HepG2 (cell line): ENCODE data around the gene CD8A. TPM values are rescaled to one million over a fixed set of nuclear protein-coding genes. Genes with fewer than 3 reads are reported as not detected.

Experiments
- ATAC-seq: fragments of 200-7000 bp; cut with Tn5 transposase; 3 replicates; pipeline ENCODE4 v1.9.1; 2020; ENCODE audit warnings: mild to moderate bottlenecking, moderate library complexity
- BruUV-seq: library from RNA; stranded (reverse); fragments of 400-500 nt; replicated peaks from 2 replicates; lab custom pipeline; 2021; lab: Mats Ljungman, UMichigan
- CTCF ChIA-PET: fragments of 300-600 bp; formaldehyde crosslinking; extraction: SDS; loops from one replicate; lab custom pipeline; 2021; ENCODE audit warnings: low total read pairs, inconsistent platforms, low intra/inter-chr PET ratio; lab: Yijun Ruan, JAX
- POLR2A ChIA-PET: fragments of 350-600 bp; sonication (Branson Sonifier 250); formaldehyde crosslinking; loops from one replicate; lab custom pipeline; 2020; ENCODE audit warnings: antibody characterized with exemption, inconsistent platforms; lab: Yijun Ruan, JAX
- DNase-seq: peaks from one replicate; pipeline ENCODE4 v3.0.0-alpha.2; 2015; ENCODE audit warnings: low spot score
- FAIRE-seq: peaks from 3 replicates; lab custom pipeline; 2011; peaks lifted over from hg19 to GRCh38; lab: Jason Lieb, UNC
- H2AFZ ChIP-seq: one replicate; pipeline ENCODE4 v1.6.1; 2011; ENCODE audit warnings: low read length, inconsistent platforms
- H3K27ac ChIP-seq: fragments of 300-600 bp; 3 replicates; pipeline ENCODE4 v1.8.0; 2011; ENCODE audit warnings: mixed run types, mild to moderate bottlenecking, mixed read lengths, low read length, inconsistent platforms; ENCODE audit not compliant: insufficient read depth; ENCODE audit errors: extremely low read length
- H3K27me3 ChIP-seq, 2 experiments: fragments of 200-600 bp in 1 of 2; 2 replicates in 1 of 2; 3 replicates in 1 of 2; pipeline versions ENCODE4 v1.6.0 to v1.8.0; 2011; ENCODE audit warnings: low read length in 2 of 2, mild to moderate bottlenecking in 2 of 2, moderate library complexity in 2 of 2, inconsistent platforms in 1 of 2; ENCODE audit not compliant: insufficient read depth in 2 of 2, control insufficient read depth in 1 of 2
- H3K36me3 ChIP-seq, 2 experiments: fragments of 200-600 bp in 1 of 2; replicated peaks in 1 of 2; 2 replicates in 1 of 2; 3 replicates in 1 of 2; pipeline versions ENCODE4 v1.5.1 to v1.8.0; 2011; ENCODE audit warnings: low read length in 2 of 2, inconsistent platforms in 1 of 2; ENCODE audit not compliant: insufficient read depth in 2 of 2, control insufficient read depth in 1 of 2
- H3K4me1 ChIP-seq: 2 replicates; pipeline ENCODE4 v1.5.1; 2012; ENCODE audit warnings: low read length, inconsistent platforms; ENCODE audit not compliant: insufficient read depth
- H3K4me2 ChIP-seq: 2 replicates; pipeline ENCODE4 v1.6.0; 2011; ENCODE audit warnings: low read depth, low read length, inconsistent platforms
- H3K4me3 ChIP-seq, 3 experiments: fragments of 200-600 bp in 1 of 3; sonication (generic), shearing (Covaris generic) in 1 of 3; replicated peaks in 1 of 3; 2 replicates each; pipeline ENCODE4 v1.5.1; 2011 to 2016; ENCODE audit warnings: low read length in 3 of 3, inconsistent platforms in 2 of 3, low read depth in 2 of 3, mild to moderate bottlenecking in 2 of 3, control low read depth in 1 of 3, mixed read lengths in 1 of 3; ENCODE audit not compliant: insufficient read depth in 1 of 3
- H3K79me2 ChIP-seq: one replicate; pipeline ENCODE4 v1.6.1; 2011; ENCODE audit warnings: low read length, inconsistent platforms; ENCODE audit not compliant: insufficient read depth
- H3K9ac ChIP-seq: 2 replicates; pipeline ENCODE4 v1.6.0; 2011; ENCODE audit warnings: mild to moderate bottlenecking, low read depth, low read length, inconsistent platforms; ENCODE audit not compliant: insufficient read depth
- H3K9me3 ChIP-seq: 2 replicates; pipeline ENCODE4 v1.5.1; 2012; ENCODE audit warnings: mild to moderate bottlenecking, low read length
- H4K20me1 ChIP-seq: 2 replicates; pipeline ENCODE4 v1.6.0; 2011; ENCODE audit warnings: inconsistent platforms, mild to moderate bottlenecking, low read length, moderate library complexity; ENCODE audit not compliant: insufficient read depth
- ATF7 ChIP-seq, 2 experiments: fragments of 450-650 bp in 1 of 2; sonication (generic) in 1 of 2; formaldehyde crosslinking in 1 of 2; IDR thresholded peaks; 2 replicates each; pipeline versions ENCODE4 v1.4.0 to v1.6.1; 2016 to 2020; ENCODE audit warnings: antibody characterized with exemption in 1 of 2, mild to moderate bottlenecking in 1 of 2, missing genetic modification reagents in 1 of 2
- CREB1 ChIP-seq, 2 experiments: fragments of 450-650 bp in 1 of 2; IDR thresholded peaks; 2 replicates each; pipeline ENCODE4 v1.6.1; 2016 to 2017; ENCODE audit warnings: control low read depth in 1 of 2, mild to moderate bottlenecking in 1 of 2, missing compliant biosample characterization in 1 of 2, missing genetic modification characterization in 1 of 2
- HDAC1 ChIP-seq: sonication (generic); formaldehyde crosslinking; IDR thresholded peaks from 2 replicates; pipeline ENCODE4 v1.5.1; 2020; ENCODE audit warnings: mild to moderate bottlenecking, missing genetic modification reagents
- TOE1 ChIP-seq: sonication (generic); formaldehyde crosslinking; IDR thresholded peaks from 2 replicates; pipeline ENCODE4 v1.4.0; 2020; ENCODE audit warnings: mild to moderate bottlenecking, missing genetic modification reagents
- XRCC5 ChIP-seq: fragments of 200-400 bp; formaldehyde crosslinking; optimal IDR thresholded peaks from 2 replicates; pipeline ENCODE3; 2017; ENCODE audit warnings: mild to moderate bottlenecking, low read length
- WGBS: methylation state at CpG from one replicate; pipeline ENCODE4 v1.1.6; 2017; ENCODE audit warnings: low lambda C conversion rate; 5-methylcytosine and 5-hydroxymethylcytosine counted together
- in situ Hi-C: cut with HindIII; loops from 2 replicates; pipeline ENCODE4 v1.10.0; 2017; ENCODE audit warnings: low pct_unique_long_range_greater_than_20kb; ENCODE audit not compliant: extremely low pct_ligation_motif_present
- intact Hi-C: fragments of 100-400 bp; cut with micrococcal nuclease; formaldehyde crosslinking; loops from one replicate; pipeline ENCODE4 v1.10.0; 2022; ENCODE audit not compliant: unreplicated experiment
- polyA plus RNA-seq, 8 experiments: library from polyadenylated mRNA; depleted of rRNA in 3 of 8; stranded (reverse) in 7 of 8; unstranded in 1 of 8; fragments of >200 nt; fragmentation: Illumina TruSeq in 4 of 8; extraction: Trizol in 4 of 8; gene quantifications; 2 replicates each; pipeline versions ENCODE4 v1.2.1 to v1.2.3, GENCODE V29; 2011 to 2016; ENCODE audit warnings: low read depth in 4 of 8, missing spikeins in 1 of 8, mixed read lengths in 1 of 8; ENCODE audit not compliant: insufficient read depth in 1 of 8
- total RNA-seq, 5 experiments: library from RNA; depleted of rRNA; stranded (reverse); fragments of >200 nt; fragmentation: Illumina TruSeq; extraction: Trizol; gene quantifications; 2 replicates each; pipeline ENCODE4 v1.2.3, GENCODE V29; 2016; ENCODE audit warnings: low read depth in 1 of 5
- TF ChIP-seq, protein P1 (sequence below): sonication (generic); formaldehyde crosslinking; IDR thresholded peaks from 2 replicates; pipeline ENCODE4 v1.9.0; 2021; ENCODE audit warnings: missing genetic modification reagents, mild to moderate bottlenecking, borderline replicate concordance

CD8A gene
- total and polyA plus RNA-seq, 2 of the 13 experiments (the other 11 are each of a cell fraction or from before 2014, with no cell fraction given) = 0.09 TPM; not detected in 1

DNA sequence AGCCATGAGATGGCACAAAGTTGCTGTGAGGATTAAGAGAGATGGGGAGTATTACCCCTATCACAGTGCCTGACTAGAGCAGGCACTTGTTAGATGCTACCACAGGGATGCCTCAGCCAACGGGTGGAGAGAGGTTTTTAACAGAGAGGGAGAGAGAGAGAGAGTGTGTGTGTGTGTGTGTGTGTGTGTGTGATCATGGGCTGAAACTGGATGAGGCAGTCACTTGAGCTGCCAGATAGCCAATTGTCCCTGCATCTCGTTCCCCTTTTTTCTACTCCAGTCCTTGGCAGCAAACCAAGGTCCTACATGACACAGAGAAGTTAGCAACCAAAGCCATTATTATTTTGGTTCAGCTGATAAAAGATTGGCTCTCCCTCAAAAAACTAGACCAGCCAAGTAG, 3.0 kb downstream of the CD8A start (continued):
- TF ChIP-seq, protein P1, sequence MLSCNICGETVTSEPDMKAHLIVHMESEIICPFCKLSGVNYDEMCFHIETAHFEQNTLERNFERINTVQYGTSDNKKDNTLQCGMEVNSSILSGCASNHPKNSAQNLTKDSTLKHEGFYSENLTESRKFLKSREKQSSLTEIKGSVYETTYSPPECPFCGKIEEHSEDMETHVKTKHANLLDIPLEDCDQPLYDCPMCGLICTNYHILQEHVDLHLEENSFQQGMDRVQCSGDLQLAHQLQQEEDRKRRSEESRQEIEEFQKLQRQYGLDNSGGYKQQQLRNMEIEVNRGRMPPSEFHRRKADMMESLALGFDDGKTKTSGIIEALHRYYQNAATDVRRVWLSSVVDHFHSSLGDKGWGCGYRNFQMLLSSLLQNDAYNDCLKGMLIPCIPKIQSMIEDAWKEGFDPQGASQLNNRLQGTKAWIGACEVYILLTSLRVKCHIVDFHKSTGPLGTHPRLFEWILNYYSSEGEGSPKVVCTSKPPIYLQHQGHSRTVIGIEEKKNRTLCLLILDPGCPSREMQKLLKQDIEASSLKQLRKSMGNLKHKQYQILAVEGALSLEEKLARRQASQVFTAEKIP (CRISPR knock-in tag) = no peak
- no peak for TF ChIP-seq TOE1 (CRISPR knock-in tag)
- TF ChIP-seq HDAC1 = no peak

DNA sequence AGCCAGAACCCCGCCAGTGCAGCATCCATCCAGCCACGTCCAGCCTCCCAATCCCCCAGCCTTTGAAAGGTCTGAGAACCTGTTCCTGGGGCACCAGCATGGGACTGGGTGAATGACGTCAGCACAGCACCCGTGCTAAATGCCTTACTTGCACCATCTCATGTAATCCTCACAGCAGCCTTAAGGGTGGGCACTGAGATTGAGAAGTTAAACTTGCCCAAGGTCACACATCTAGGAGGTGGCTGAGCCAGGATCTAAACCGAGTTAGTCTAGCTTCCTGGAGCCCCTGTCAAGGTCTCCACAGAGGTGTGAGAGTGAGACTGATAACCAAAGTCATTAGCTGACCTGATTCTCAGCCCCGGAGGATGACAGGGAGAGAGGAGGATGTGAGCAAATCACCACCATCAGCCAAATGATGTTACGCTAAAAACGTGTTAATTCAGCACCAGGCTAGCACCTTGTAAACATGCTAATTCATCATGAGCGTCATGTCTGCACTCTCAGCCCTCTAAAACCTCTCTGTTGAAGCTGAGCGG, 4.6 kb downstream of the CD8A start:
- Histone ChIP-seq H3K9ac (no peak overlapping the region), H3K4me3 (no peak overlapping the region), H3K36me3 (no peaks in the 10 kb centered on the region), H4K20me1 (no peaks in the 10 kb centered on the region), H3K27ac (no peak overlapping the region), H3K4me1 (peaks cover 3% of the 10 kb centered on the region; the same call in 1 of the 2 replicates), H3K4me2 (no peak overlapping the region), H3K79me2 (no peaks in the 10 kb centered on the region), H2AFZ (no peak overlapping the region), H3K27me3 (peaks cover 3 to 43% of the 10 kb centered on the region in 2 experiments; a peak in 4 of 5 replicates), H3K9me3 (no peaks in the 10 kb centered on the region)
- DNase-seq = no peak
- CTCF ChIA-PET = no interaction called here
- POLR2A ChIA-PET = no interaction called here
- TF ChIP-seq CREB1 (IDR thresholded peaks at IDR 0.05) = peak; percentile 90
- TF ChIP-seq CREB1 (CRISPR knock-in tag; IDR thresholded peaks at IDR 0.05) = no peak
- peak; percentile 91 for TF ChIP-seq ATF7 (IDR thresholded peaks at IDR 0.05)
- TF ChIP-seq ATF7 (CRISPR knock-in tag; IDR thresholded peaks at IDR 0.05) = no peak
- no peak for TF ChIP-seq XRCC5
- intact Hi-C loops (no loop called here), in situ Hi-C loops (no loop called here)
- no peak for FAIRE-seq
- no peak for ATAC-seq
- 43% methylated on average over 10 of the region's 10 CpGs for WGBS
- BruUV-seq = no TSS peak
